HG03039 (cell line): ENCODE results near the gene PLA2G4C.
A peak's percentile ranks its signal among the peaks of the same experiment; 100 is the strongest.

ENCODE experiments used
- ATAC-seq: cut with Tn5 transposase; IDR thresholded peaks from one replicate; pipeline ENCODE4 v1.9.1; 2021; ENCODE audit warnings: mild to moderate bottlenecking, moderate library complexity; ENCODE audit not compliant: unreplicated experiment

The PLA2G4C gene

GRCh38 chr19:48110350-48110966 lies at the start of gene PLA2G4C:
PLA2G4C (minus strand) TSS chr19:48110817; CDS start chr19:48106529, 4,288 bp downstream.
- ATAC-seq: peak; percentile 54

- no peak for ATAC-seq
Measured at GRCh38 chr19:48158210-48158790, 47.7 kb upstream of the PLA2G4C start.

GRCh38 chr19:48154003-48154402 lies 43.4 kb upstream of the PLA2G4C start:
- ATAC-seq: no peak

- ATAC-seq: no peak
Measured at GRCh38 chr19:48152551-48152950, 41.9 kb upstream of the PLA2G4C start.

GRCh38 chr19:48149430-48149829 lies 38.8 kb upstream of the PLA2G4C start:
- no peak for ATAC-seq

GRCh38 chr19:48148576-48148975 lies 38.0 kb upstream of the PLA2G4C start:
- no peak for ATAC-seq

- ATAC-seq: no peak
Measured at GRCh38 chr19:48147597-48148175, 37.1 kb upstream of the PLA2G4C start.

- no peak for ATAC-seq
Measured at GRCh38 chr19:48139053-48139452, 28.4 kb upstream of the PLA2G4C start.

GRCh38 chr19:48137411-48137810 lies 26.8 kb upstream of the PLA2G4C start:
- ATAC-seq: no peak

- no peak for ATAC-seq
Measured at GRCh38 chr19:48136547-48136946, 25.9 kb upstream of the PLA2G4C start.

GRCh38 chr19:48135411-48135810 lies 24.8 kb upstream of the PLA2G4C start:
- no peak for ATAC-seq

- ATAC-seq: no peak
Measured at GRCh38 chr19:48133094-48133493, 22.5 kb upstream of the PLA2G4C start.

GRCh38 chr19:48127561-48127960 lies 16.9 kb upstream of the PLA2G4C start:
- ATAC-seq: no peak

GRCh38 chr19:48123907-48124651 lies 13.5 kb upstream of the PLA2G4C start:
- no peak for ATAC-seq

GRCh38 chr19:48122421-48122820 lies 11.8 kb upstream of the PLA2G4C start:
- ATAC-seq: no peak

GRCh38 chr19:48121909-48122371 lies 11.3 kb upstream of the PLA2G4C start:
- no peak for ATAC-seq

GRCh38 chr19:48121066-48121465 lies 10.4 kb upstream of the PLA2G4C start:
- ATAC-seq: no peak

GRCh38 chr19:48120505-48120904 lies 9.9 kb upstream of the PLA2G4C start:
- ATAC-seq: no peak

- no peak for ATAC-seq
Measured at GRCh38 chr19:48118131-48118517, 7.5 kb upstream of the PLA2G4C start.

- ATAC-seq: no peak
Measured at GRCh38 chr19:48117515-48118130, 7.0 kb upstream of the PLA2G4C start.

- ATAC-seq: no peak
Measured at GRCh38 chr19:48113190-48113917, 2.7 kb upstream of the PLA2G4C start.
